NCI-H82 treated with DMSO at 0.1 percent for 48 hours (cell line): ENCODE results near the gene COL2A1.

Experiments
- DNase-seq: peaks from one replicate; lab custom pipeline; 2025; ENCODE audit not compliant: unreplicated experiment; lab: John Stamatoyannopoulos, UW

Gene COL2A1

DNA sequence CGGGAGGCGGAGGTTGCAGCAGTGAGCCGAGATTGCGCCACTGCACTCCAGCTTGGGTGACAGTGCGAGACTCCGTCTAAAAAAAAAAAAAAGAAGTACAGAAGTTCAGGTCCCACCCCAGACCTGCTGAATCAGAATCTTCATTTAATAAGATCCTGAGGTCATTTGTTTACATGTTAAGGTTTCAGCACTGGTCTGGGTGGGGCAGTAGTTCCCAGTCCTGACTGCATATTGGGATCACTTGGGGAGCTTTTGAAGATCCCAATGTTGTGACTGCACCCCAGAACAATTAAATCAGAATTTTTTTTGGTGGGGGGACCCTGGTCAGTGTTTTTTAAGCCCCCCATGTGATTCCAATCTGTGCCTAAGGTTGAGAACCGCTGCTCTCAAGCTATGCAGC, 11.7 kb upstream of the COL2A1 start:
- no peak for DNase-seq

DNA sequence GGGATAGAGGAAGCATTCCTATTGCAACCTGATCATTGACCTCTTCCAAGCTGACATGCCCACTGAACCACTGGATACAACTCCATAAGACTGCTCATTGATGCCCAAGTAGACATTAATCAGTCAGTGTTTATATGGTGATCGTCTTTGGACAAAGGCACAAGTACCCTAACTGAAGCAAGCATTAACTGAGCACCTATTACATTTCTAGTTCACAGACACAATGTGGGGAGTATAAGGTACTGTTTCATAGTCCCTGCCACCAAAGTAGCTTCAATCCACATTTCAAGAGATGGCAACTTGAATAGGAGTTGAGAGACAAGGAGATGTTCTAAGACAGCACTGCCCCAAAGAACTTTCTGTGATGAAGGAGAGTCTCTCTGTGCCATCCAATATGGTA, 10.9 kb upstream of the COL2A1 start:
- DNase-seq: no peak

DNA sequence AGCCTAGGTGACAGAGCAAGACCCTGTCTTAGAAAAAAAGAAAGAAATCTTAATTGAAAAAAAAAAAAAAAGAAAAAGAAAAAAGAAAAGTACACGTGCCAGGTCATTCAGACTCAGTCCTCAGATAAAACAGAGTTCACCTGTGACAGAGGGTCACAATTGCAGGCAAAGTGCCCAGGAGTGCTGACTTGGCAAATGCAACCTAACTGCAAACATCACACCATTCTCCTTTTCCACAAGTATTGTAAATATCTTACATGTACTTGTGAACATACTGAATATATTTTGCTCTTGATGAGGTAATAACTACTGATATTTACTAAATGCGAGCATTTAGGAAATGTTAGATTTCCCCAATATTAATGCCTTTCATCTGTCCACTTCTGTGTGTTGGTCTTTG, 9.0 kb upstream of the COL2A1 start:
- DNase-seq: no peak

DNA sequence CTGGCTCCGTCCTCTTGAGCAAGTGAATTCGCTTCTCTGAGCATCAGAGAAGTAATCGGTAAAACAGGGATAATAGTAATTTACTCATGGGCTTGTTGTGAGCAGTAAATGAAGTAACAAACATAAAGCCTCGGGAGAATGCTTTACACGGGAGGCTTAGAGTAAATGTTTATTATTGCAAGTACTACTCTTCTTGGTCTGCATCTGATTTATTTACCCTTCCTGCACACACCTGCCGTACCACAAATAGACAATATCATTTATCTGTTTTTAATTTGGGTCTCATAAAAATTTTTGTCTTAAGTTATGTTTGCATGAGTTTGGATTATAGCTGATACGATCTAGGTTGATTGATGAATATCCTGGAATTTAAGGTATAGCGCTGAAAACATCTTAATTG, 7.8 kb upstream of the COL2A1 start:
- no peak for DNase-seq

DNA sequence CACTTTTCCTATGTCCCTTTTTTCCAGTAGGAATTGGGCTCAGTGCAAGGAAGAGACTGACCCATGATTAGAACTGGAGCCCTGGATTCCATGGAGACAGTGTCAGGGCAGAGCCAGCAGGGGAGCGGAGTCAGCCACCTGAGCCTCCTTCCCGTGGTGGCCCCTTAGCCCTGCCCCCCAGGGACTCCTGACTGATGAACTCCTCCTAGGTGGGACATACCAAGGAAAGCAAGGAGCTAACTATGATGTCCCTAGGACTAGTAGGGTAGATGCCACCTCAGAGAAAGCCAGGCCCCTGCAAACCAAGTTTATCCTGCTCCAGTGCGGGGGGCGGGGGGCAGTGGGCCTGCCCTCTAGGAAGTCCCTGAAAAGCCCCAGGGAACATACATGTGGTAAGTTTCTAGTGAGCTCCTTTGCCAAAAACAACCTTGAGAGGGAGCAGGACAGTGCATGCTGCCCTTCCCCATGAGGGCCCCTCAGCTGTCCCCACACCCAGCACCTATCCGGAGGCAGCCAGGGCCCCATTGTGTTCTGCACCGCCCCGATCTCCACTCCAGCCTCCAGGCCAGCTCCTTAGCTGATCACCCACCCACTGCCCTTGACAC, 6.2 kb upstream of the COL2A1 start:
- no peak for DNase-seq

DNA sequence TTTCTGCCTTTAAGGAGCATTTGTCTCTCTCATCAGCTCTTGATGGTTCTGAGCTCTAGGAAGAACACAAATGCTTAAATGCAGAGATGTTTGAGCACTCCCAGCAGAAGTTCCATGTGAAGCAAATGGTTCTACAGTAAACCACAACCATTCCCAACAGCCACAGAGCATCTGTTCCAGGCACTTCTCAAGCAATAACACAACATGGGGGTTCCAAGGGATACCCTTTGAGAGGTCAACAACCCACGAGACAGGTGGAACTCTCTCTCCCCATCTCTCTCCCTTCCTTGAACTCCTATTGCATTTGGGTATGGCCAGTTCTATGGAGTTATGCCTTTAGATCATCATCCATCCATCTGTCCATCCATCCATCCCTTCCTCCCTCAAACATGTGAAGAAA, 5.2 kb upstream of the COL2A1 start:
- DNase-seq: no peak

DNA sequence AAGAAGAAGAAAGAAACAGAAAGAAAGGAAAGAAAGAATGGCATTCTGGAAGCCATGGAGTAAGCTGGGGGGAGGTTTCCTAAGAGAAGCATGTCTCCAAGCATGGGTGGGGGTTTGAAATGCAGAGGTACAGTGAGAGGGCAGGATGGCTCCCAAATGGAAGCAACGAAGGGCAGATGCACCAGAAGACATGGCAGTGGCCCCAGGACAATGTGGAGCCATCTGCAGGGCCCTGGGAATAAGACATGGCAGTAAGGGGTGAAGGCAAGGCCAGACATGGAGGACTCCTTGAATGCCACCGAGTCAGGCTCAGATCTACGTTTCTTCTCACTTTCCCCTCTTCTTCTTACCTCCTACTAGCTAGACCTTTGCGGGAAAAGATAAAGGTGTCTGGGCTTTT, 4.7 kb upstream of the COL2A1 start:
- no peak for DNase-seq

DNA sequence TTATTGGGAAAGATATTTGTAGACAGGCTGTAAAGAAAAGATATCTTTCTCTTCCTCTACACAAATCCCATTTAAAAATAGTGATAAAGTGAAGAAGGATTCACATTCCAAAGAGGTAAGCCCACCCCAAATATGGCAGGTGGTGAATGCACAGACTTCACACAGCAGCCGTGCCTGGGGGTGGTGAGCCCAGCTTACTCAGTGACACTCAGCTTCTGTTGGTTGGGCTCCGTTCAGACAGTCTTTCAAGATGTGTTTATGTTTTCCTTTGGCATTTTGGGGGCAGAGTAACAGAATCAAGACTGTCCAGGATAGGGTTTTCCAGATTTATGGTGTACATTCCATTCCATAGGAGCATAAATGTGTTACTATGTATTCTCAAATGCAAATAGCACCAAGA, 4.1 kb upstream of the COL2A1 start:
- no peak for DNase-seq

DNA sequence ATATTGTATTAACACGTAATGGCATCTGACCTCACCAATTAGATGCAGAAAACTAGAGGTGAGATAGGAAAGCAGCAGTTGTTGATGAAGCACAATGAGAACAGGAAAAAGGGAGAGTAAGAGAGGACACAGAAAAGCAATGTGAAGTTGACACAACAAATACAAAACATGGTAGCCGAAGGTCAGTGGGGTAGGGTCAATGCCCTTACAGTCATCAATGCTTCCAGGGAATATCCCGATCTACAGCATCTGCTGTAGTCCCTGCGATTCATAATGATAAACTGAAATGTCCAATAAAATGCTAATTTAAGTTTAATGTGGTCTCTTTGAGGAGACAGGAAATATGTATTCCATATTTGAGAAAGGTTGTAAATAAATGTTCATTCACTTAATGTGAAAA, 2.9 kb upstream of the COL2A1 start:
- DNase-seq: no peak

DNA sequence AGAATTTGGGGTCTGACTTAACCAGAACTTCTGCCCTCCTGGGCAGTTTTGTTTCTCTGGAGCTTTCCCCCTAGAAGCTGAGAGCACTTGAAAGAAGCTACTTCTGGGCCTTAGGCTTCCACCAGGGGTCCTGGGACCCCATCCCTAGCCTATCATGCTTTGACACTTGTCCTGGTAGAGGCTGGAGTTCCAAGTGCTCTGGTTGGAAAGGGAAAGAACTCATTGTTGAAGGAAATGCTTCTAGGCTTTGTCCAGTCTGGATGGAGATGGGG, 1.4 kb upstream of the COL2A1 start:
- no peak for DNase-seq

DNA sequence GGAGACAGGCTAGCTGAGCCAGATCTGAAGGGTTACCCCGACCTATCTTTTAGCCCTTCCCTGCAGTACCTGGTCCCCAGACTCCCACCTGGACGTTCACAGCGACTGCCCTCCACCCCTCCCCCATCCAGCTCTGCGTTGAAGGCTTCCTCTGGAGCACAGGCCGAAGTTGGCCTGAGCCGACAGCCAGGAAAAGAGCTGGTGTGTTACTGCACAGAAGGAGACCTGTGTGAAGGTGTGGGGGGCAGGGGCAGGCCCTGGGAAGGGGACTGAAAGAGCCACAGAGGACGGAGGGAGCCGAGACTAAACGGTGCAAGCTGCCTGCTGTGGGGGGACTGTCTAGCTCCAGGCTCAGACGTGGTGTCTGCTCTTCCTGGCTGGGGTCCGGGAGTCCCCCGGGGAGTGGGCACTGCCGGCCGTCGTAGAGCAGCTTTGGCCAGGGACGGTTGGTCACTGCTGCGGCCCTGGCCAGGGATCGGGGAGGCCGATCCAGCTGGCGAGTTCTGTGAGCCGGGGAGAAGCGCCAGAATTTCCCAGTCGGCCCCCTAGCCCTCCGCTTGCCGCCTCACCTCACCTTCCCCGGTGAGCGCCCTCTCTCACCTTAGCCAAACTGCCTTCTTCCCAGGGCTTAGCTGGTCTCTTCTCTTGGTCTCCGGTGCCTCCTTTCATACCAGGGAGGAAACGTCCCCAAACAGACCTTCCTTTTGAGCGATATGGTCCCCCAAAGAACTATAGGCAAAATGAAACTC, 899 bp upstream of the COL2A1 start:
- no peak for DNase-seq

DNA sequence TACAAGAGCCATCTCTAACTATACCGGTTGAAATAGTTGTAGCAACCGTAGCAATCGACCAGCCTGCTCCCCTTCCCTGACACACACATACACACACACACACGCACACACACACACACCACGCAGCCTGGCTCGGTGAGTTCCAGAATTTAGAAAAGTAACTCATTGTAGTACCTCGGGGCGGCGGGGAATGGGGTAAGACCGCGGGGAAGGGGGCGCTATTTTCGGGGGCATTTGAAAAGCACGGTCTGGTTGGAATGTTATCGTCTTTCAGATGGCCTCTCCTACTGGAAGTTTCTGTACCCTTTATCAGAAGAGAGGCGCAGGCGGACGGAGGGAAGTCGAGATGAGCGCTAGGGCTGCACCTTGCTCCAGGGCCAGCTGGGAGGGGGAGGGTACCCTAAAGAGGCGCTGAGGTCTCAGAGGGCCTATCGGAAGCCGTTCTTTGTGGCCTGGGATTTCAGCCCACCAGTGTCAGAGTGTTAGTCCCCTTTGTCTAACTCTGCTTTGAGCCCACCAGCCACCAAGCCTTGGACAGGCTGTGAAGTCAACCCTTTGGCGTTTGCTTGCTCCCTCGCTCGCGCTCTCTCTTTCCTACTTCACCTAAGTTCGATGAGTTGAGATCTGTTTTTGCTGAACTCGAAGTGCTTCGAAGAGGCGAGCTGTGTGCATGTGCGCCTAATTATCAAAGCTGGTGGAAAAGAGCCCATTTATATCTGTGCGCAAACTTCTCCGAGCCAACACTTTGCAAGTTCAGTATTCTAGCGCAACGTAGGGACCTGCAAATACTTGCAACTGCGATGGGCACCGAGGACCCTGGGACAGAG, 837 bp downstream of the COL2A1 start:
- no peak for DNase-seq

DNA sequence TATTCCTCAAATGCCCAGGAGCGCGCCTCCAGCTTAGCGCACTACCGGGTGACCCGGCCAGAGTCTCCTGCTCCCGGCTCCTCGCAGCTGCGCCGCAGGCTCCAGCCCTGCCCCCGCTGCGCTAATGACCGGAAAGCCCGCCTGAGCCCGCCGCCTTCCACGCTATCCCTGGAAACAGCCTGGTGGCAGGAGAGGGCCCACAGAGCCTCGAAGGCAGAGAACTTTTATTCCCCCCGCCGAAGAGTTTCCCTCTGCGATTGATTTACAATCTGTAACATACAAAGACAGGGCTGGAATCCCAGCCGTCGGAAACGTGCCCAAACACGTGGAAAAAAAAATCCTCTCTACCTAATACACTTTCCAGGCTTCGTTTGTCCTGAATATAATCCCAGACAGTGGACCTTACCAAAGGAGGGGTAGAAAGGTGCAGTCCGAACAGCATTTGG, 1.5 kb downstream of the COL2A1 start:
- no peak for DNase-seq

DNA sequence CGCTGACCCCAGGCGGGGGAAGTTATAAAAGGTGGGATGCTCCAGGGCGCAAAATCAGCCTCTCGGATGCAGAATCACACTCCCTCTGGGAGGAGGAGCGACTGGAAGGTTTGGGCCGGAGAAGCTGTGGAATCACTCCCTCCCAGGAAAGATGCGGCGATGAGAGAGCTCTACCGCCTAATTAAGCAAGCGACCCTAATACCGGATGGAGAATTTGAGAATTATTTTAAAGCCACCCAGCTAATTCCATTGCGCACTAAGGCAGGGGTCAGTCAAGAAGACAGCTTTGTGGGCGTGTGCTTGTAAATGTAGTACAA, 1.9 kb downstream of the COL2A1 start:
- DNase-seq: no peak

DNA sequence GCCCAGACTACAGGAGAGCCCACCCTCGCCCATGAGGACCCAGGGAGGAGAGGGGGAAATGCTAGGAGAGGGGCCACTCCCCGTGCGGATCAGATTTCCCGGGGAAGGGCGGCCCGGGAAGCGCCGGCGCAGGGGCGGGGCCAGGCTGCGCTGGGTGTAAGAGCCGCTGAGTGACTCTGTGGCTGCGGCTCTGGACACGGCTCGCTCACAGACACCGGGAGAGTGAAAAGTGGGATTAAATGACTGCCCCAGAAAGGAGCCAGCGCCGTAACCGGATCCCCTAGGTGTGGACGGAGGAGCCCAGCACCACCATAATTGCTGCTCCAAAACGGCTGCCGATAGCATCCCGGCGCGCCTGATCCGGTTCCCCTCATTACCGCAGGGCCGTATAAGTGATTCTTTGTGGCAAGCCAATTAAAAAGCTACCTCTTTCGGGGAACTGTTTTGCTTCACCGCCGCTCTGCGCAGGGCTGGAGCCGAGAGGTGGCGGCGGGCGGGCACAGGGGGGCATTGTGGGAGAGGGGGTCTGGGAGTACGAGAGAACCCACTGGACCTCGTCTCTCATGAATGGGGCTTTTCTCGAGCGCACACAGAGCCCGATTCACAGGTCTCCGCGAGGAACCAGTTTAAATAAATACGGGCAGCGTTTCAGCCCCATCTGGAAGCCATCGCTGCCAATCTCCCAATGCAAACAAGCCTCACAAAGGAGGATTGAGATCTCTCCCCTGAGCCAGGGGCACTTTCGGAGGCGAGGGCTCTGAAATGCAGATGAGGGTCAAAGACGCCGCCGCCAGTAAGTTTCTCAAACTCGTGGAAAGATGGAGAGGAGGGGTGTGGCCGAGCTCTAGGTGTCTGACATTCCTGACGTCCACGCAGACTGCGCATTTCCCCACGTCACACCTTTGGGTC, 2.5 kb downstream of the COL2A1 start:
- DNase-seq: peak; percentile 47

DNA sequence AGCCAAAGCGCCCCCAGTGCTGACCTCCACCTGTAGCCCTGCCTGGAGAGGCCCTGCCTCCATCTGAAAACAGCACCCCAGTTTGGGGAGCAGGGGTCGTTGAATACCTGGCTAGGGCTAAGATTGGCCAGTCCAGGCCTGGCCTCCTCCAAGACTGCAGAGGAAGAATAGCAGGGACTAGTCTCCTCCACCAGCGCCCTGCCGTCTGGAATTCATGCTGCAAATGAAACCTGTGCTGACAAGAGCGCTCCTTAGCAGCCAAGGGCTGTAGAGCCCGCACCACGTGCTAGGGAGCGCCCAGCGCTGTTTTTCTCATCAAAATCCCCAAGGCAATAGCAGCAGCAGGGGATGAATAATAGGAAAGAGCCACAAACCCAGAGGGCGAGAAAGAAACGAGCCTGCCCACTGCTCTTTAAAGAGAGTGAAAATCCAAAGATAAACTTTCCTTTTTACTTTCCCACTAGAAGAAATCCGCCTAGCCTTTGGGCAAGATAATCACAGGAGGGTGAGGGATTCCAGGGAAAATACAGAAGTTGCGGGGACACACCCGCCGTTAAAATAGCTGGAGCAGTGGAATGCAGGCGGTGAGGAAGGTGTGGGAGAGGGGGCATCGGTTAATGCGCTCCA, 3.3 kb downstream of the COL2A1 start:
- DNase-seq: peak; percentile 17

DNA sequence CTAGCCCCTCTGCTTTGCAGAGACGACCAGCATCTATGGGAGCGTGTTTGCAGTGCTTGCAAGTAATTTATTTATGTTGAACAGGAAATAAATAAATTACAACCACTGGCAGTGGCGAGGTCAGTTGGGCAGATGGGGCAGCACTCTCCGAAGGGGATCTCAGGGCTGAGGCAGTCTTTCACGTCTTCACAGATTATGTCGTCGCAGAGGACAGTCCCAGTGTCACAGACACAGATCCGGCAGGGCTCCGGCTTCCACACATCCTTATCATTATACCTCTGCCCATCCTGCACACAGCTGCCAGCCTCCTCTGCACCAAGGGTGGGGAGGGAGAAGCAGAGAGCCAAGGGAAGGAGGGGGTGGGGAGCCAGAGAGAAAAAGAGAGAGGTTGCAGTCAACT, 4.5 kb downstream of the COL2A1 start:
- DNase-seq: no peak

DNA sequence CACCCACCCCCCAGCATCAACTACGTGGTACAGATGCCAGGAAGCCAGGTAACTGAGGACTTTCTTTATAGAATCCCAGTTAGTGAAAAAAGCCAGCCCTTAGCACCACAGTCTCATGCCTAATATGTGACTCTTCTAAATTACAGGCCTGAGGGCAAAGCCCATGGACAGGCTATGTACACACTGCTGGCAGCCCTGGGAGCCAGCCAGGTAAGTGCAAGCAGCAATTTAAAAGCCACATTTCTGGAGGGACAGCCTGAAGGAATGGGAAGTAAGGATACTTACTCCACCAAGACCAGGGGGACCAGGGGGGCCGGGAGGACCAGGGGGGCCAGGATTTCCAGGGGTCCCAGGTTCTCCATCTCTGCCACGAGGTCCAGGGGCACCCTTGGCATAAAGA, 7.0 kb downstream of the COL2A1 start:
- no peak for DNase-seq

DNA sequence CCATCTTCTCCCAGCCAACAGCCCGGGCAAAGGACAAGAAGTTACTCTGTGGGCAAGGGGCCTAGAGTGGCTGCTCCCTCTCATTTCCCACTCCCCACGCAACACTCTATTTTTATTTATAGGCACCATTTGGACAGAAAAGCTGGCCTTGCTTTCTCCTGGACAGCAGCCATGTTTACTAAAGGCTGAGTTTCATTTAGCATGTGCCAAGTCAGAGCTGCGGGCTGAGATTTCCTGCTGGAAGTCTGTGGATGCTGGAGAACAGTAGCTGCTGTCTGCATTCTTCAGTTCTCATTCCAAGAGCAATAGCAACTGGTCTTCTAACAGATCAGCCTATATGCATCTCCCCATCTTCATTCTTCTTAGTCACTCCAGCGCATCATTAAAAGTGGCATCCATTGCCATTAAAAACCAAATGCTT, 8.3 kb downstream of the COL2A1 start:
- no peak for DNase-seq

DNA sequence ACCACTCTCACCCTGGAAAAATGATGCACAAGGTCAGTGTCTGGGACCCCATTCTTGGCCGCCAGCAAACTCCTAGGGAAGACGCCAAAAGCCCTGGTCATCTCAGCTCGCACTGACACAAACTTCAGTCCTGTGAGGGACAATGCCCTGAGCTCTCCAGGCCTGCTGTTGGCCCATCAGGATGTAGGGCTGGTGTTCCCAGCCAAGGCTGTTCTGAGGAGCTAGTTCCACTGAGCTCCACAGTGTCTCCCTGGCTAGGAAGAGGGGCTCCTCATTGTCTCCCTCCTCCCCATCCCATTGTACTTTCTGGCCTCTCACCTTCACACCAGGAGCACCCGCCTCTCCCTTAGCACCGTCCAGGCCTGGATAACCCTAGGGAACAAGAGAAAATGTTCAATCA, 10.8 kb downstream of the COL2A1 start:
- DNase-seq: no peak

DNA sequence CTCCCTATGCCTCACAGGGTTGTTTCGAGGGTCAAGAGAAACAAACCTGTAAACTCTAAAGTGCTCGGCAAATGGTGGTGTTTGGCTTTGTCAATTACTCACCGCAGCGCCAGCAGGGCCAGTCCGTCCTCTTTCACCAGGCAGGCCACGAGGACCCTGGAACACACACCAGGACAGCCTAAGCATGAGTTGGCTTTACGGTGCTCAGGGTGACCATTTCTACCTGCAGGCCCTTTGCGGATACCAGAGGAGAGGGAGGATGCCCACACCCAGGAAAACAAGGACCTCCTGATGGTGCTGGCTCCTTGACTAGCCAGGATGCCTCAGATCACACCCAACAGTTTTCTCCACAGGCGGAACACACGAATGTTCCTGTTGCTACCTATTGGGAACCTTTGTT, 11.5 kb downstream of the COL2A1 start:
- DNase-seq: no peak
